ENCODE data around the gene LCN9. TPM values are rescaled to one million over a fixed set of nuclear protein-coding genes. Genes with fewer than 3 reads are reported as not detected.

The LCN9 gene
- total RNA-seq, 1 experiment from 2014 or later: not detected

DNA sequence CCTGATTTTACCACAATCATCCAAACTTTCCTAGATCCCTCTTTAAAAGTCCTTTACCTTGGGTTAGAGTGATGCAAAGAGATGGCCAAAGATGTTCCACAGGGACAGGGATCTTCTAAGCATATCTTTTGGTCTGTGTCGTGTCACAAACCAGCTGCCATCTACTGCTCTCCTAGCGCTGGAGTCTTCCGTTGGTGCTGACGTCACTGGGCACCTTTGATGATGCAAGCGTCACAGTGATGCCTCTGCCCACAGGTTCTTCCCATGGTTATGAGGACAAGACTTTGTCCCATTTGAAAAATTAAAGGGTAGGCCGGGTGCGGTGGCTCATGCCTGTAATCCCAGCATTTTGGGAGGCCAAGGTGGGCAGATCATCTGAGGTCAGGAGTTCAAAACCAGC lies 22.1 kb upstream of the LCN9 start:
- no peaks in the 10 kb centered on the region for H3K4me1 ChIP-seq (ENCODE audit: insufficient read depth, low read length)
- H3K9ac ChIP-seq (ENCODE audit: low read length): no peak overlapping the region
- no peak overlapping the region for H3K4me2 ChIP-seq (ENCODE audit: low read length)
- no peaks in the 10 kb centered on the region for H3K79me2 ChIP-seq (ENCODE audit: low read length)
- intact Hi-C loops (cut with micrococcal nuclease): no loop called here
- no peaks in the 10 kb centered on the region for H3K36me3 ChIP-seq (ENCODE audit: low read depth, low read length)
- H3K9me2 ChIP-seq (replicated peaks; ENCODE audit: low read length): no peaks in the 10 kb centered on the region
- no peak for TF ChIP-seq EZH2phosphoT487 (IDR thresholded peaks at IDR 0.05; ENCODE audit: borderline replicate concordance, low read length)
- TF ChIP-seq, protein P1, sequence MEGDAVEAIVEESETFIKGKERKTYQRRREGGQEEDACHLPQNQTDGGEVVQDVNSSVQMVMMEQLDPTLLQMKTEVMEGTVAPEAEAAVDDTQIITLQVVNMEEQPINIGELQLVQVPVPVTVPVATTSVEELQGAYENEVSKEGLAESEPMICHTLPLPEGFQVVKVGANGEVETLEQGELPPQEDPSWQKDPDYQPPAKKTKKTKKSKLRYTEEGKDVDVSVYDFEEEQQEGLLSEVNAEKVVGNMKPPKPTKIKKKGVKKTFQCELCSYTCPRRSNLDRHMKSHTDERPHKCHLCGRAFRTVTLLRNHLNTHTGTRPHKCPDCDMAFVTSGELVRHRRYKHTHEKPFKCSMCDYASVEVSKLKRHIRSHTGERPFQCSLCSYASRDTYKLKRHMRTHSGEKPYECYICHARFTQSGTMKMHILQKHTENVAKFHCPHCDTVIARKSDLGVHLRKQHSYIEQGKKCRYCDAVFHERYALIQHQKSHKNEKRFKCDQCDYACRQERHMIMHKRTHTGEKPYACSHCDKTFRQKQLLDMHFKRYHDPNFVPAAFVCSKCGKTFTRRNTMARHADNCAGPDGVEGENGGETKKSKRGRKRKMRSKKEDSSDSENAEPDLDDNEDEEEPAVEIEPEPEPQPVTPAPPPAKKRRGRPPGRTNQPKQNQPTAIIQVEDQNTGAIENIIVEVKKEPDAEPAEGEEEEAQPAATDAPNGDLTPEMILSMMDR (conservative IDR thresholded peaks at IDR 0.05; ENCODE audit: low read depth, low read length): no peak
- no peak for TF ChIP-seq EZH2 (IDR thresholded peaks at IDR 0.05; ENCODE audit: low read length, unreplicated experiment)
- H2AFZ ChIP-seq (ENCODE audit: low read length): no peak overlapping the region
- no peak overlapping the region for H3K4me3 ChIP-seq (ENCODE audit: low read length)
- H4K20me1 ChIP-seq (ENCODE audit: low read length): no peaks in the 10 kb centered on the region
- no peak for DNase-seq
- no TSS peak for BruUV-seq (replicated peaks)
- no peaks in the 10 kb centered on the region for H3K27me3 ChIP-seq (ENCODE audit: low read length)
- no peak for ATAC-seq
- no peak overlapping the region for H3K27ac ChIP-seq (ENCODE audit: low read length)
- ChIA-PET POLR2A (ENCODE audit: unreplicated experiment) (no interaction called here), CTCF (no interaction called here)
- H3K9me3 ChIP-seq (ENCODE audit: low read length): no peaks in the 10 kb centered on the region
- no peaks in the 10 kb centered on the region for H3F3A ChIP-seq (ENCODE audit: low read length, unreplicated experiment)

DNA sequence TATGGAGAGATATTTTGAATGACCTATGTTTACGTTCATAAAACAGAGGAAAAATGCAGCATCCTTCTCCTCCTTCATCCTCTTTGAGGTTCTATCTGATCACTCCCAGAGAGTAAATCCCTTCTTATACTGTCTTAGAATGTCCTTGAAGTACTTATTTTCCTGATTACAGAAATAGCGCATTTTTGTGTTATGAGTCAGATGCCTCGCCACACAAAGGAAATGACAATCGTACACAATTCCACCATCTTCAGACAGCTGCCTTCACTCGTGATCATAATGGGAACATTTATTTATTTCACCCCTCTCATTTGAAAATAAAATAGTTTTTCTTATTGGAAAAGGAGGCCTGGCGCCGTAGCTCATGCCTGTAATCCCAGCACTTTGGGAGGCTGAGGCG lies 21.4 kb upstream of the LCN9 start:
- Histone ChIP-seq H3K4me2 (ENCODE audit: low read length) (no peak overlapping the region), H3K4me3 (ENCODE audit: low read length) (no peak overlapping the region), H3F3A (ENCODE audit: low read length, unreplicated experiment) (no peaks in the 10 kb centered on the region), H2AFZ (ENCODE audit: low read length) (no peak overlapping the region), H4K20me1 (ENCODE audit: low read length) (no peaks in the 10 kb centered on the region), H3K36me3 (ENCODE audit: low read depth, low read length) (no peaks in the 10 kb centered on the region), H3K79me2 (ENCODE audit: low read length) (no peaks in the 10 kb centered on the region), H3K9ac (ENCODE audit: low read length) (no peak overlapping the region), H3K9me3 (ENCODE audit: low read length) (no peaks in the 10 kb centered on the region), H3K27ac (ENCODE audit: low read length) (no peak overlapping the region), H3K9me2 (replicated peaks; ENCODE audit: low read length) (no peaks in the 10 kb centered on the region), H3K27me3 (ENCODE audit: low read length) (no peaks in the 10 kb centered on the region), H3K4me1 (ENCODE audit: insufficient read depth, low read length) (no peaks in the 10 kb centered on the region)
- intact Hi-C loops (cut with micrococcal nuclease): no loop called here
- POLR2A ChIA-PET (ENCODE audit: unreplicated experiment): no interaction called here
- no peak for ATAC-seq
- no peak for DNase-seq
- no TSS peak for BruUV-seq (replicated peaks)
- CTCF ChIA-PET: no interaction called here
- TF ChIP-seq, protein P1 (conservative IDR thresholded peaks at IDR 0.05; ENCODE audit: low read depth, low read length): no peak
- TF ChIP-seq EZH2phosphoT487 (IDR thresholded peaks at IDR 0.05; ENCODE audit: borderline replicate concordance, low read length): no peak
- TF ChIP-seq EZH2 (IDR thresholded peaks at IDR 0.05; ENCODE audit: low read length, unreplicated experiment): no peak

DNA sequence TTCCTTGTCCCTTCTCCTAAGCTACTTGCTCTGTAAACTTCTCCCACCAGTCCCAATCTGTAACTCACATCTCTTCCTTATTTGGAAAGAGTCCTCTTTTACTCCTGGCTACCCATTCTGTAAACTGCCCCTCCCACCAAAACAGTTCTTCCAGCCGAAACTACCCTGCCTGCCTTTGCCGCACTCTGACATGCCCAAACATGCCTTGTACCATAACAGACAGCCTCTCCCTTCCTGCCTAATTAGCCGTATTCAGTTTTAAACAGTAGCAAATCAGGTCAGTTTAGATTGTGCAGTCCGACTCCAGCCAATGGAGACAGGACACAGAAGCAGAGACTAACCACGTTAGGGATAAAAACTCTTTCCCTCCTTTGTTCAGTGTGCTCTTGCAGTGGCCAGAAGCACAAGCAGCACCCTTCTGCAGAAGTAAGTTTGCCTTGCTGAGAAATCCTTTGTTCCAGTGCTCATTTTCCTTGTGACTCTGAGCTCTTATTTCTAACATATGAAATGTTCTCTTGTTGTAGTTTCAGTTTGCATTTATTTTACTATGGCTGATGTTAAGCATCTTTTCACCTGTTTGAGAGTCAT lies 18.4 kb upstream of the LCN9 start:
- no peak overlapping the region for H3K27ac ChIP-seq (ENCODE audit: low read length)
- H2AFZ ChIP-seq (ENCODE audit: low read length): no peak overlapping the region
- intact Hi-C loops (cut with micrococcal nuclease): no loop called here
- no peaks in the 10 kb centered on the region for H3K27me3 ChIP-seq (ENCODE audit: low read length)
- H4K20me1 ChIP-seq (ENCODE audit: low read length): no peaks in the 10 kb centered on the region
- H3K4me3 ChIP-seq (ENCODE audit: low read length): no peak overlapping the region
- ChIA-PET CTCF (no interaction called here), POLR2A (ENCODE audit: unreplicated experiment) (no interaction called here)
- DNase-seq: no peak
- no peaks in the 10 kb centered on the region for H3K4me1 ChIP-seq (ENCODE audit: insufficient read depth, low read length)
- no peaks in the 10 kb centered on the region for H3K9me3 ChIP-seq (ENCODE audit: low read length)
- no peaks in the 10 kb centered on the region for H3K79me2 ChIP-seq (ENCODE audit: low read length)
- no peak overlapping the region for H3K4me2 ChIP-seq (ENCODE audit: low read length)
- no TSS peak for BruUV-seq (replicated peaks)
- H3F3A ChIP-seq (ENCODE audit: low read length, unreplicated experiment): no peaks in the 10 kb centered on the region
- no peaks in the 10 kb centered on the region for H3K36me3 ChIP-seq (ENCODE audit: low read depth, low read length)
- TF ChIP-seq EZH2phosphoT487 (IDR thresholded peaks at IDR 0.05; ENCODE audit: borderline replicate concordance, low read length) (no peak), EZH2 (IDR thresholded peaks at IDR 0.05; ENCODE audit: low read length, unreplicated experiment) (no peak)
- TF ChIP-seq, protein P1 (conservative IDR thresholded peaks at IDR 0.05; ENCODE audit: low read depth, low read length): no peak
- no peak overlapping the region for H3K9ac ChIP-seq (ENCODE audit: low read length)
- no peaks in the 10 kb centered on the region for H3K9me2 ChIP-seq (replicated peaks; ENCODE audit: low read length)
- no peak for ATAC-seq
